Stimulated activated CD8-positive, alpha-beta memory T cell treated with anti-CD3 and anti-CD28 coated beads, Interleukin-7, amount 100 ng/mL, for 1 hour (primary cell): ENCODE data around the gene ESPN.
A peak's percentile ranks its signal among the peaks of the same experiment; 100 is the strongest.

Experiments used
- DNase-seq, 2 donors: peaks; one replicate each; pipeline ENCODE4 v3.0.0-alpha.2; 2020; ENCODE audit warnings: low read depth in 2 of 2

The ESPN gene

GRCh38 chr1:6409733-6410132, 14.8 kb upstream of the ESPN start:
- DNase-seq, result no peak

- DNase-seq, result no peak
These were observed 14.2 kb upstream of the ESPN start for GRCh38 chr1:6410248-6410893.

DNA sequence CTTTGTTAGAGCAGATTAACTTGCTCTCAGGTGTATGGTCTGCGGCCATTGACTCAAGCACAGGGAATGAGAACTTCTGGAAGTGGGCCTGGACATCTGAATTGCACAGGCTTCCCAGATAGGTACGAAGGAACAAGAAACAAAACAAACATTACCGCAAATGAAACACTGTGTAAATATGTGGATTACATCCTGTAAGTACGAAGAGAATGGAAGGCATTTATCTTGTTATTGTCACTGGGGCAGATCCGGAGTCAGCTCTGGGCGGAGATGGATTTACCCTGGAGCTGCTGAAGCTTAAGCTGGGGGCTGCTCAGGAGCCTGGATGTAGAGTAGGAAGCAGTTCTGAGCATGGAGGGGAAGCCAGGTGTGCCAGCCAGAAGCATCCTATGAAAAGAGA, 11.7 kb upstream of the ESPN start:
- DNase-seq, result no peak

DNA sequence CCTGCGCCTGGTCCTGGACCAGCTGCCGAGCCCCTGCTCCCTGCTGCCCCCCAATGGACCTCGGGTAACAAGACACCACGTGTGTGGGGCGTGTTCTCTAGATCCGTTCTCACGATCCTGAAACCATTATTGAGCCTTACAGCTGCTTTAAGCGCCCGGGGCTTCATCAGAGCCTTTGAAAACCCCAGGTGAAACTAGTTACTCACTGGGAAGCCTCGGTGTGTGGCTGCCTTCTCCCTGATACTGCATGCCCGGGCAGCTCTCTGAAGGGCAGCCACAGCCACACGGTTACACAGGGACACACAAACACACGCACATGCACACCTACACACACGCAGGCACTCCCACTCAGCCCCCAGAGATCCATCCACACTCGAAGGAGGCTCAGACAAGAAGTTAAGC, 10.1 kb upstream of the ESPN start:
- no peak for DNase-seq

GRCh38 chr1:6414881-6415626, 9.5 kb upstream of the ESPN start:
- no peak for DNase-seq

DNA sequence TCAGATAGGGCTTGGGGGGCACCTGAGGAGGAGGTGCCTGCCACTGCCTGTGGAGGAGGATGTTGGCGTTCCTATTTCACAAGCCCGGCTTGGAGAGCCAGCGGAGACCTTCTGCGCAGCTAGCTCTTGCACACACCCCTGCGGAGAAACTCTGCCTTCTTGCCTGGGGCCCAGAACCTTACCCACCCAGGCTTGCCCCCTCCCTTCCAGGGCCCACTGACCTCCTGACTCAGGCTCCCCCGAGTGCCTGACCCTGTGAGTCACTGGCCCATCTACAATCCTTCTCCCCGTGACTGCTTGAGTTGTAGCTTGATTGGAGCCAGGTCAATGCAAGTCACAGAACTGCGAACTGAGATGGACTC, 8.3 kb upstream of the ESPN start:
- DNase-seq, result no peak

- DNase-seq, result no peak
These were observed 7.7 kb upstream of the ESPN start for GRCh38 chr1:6416906-6417305.

- no peak for DNase-seq
These were observed 6.5 kb upstream of the ESPN start for GRCh38 chr1:6417961-6418667.

DNA sequence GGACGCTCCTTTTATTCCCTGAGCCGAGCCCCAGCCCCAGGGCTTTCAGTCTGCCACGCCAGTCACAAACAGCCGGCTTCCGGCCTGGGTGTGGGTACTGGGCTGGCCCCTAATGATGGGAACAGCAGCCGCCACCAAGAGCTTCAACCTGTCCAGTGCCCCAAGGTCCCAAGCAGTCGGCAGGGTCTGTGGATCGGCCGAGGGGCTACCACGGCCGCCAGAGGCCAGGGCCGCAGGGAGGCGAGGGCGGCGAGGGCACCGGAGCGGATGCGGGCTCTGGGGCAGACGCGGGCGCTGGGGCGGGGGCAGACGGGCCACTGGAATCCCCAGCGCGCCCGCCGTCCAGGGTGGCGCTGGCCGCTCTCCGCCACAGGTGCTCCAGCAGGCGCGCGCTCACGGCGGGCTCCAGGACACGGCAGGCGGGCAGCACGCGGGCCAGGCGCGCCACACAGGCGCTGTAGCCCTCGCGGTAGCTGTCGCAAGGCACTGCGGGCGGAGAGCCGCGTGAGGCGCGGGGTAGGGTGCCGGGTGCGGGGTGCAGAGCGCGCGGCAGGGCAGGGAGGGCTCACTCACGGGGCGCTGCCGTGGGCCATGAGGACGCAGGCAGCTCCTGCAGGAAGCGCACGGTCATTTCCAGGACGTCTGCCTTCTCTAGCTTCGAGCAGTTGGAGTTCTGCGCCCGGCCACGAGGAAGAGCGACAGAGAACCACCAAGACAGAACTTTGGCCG, 5.7 kb upstream of the ESPN start:
- DNase-seq, result no peak

- no peak for DNase-seq
These were observed 5.2 kb upstream of the ESPN start for GRCh38 chr1:6419397-6419803.

DNA sequence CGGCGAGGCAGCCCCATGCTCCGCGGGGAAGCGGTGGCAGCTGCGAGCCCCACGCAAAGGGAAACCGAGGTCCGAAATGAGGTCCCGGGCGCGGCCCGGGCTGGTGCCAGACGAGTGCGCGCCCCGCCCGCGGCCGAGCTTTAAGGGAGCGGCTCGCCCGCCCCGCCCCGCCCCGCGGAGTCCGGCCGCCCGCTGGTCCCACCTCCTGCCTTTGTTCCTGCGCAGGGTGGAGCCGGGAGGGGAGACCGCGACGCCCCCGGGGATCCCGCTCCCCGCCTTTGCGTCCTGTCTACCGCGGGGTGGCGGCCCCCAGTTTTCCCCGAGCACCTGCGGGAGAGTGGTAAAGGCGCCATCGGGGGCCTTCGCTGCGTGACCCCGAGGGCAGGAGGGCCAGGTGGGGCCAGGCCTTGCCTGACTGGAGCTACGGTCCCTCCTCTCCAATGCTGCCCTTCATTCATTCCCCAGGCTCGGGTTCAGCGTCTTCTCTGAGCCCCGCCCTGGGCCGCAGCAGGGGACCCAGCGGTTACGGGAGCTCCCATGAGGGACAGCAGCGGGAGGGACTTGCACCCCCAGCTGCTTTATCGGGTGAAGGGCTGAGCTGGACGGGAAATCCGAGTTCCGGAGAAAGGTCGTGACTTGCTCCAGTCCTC, 4.6 kb upstream of the ESPN start, which contains the start of gene HES2:
HES2 (minus strand) TSS at position 116 of the 650 bp plus-strand sequence; CDS start at position 17, 99 bp downstream.
- no peak for DNase-seq

GRCh38 chr1:6420454-6421042, 4.0 kb upstream of the ESPN start:
- DNase-seq, result no peak

DNA sequence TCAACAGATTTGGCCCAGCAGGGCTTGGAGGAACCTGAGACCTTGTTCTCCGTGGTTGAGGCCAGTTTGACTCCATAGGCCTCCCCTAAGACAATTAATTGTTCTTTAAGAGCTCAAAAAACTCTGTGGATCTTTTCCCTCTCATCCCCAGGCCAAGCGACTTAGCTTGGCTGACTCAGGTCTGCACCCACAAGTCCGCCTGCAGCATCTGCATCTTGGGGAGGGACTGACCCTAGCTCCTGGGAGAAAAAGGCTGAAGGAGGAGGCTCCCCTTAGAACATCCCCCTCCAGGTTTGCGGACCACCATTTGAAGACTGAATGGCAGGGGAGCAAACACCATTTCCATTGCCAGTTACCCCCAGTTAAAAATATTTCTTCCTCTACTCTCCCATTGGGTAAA, 3.3 kb upstream of the ESPN start:
- DNase-seq, result no peak

- peak; percentile 34 to 60 for DNase-seq
These were observed 1.1 kb upstream of the ESPN start for GRCh38 chr1:6423321-6423999.

GRCh38 chr1:6424000-6424565, 493 bp upstream of the ESPN start:
- DNase-seq, result no peak

- DNase-seq, result no peak
These were observed 1.1 kb downstream of the ESPN start for GRCh38 chr1:6425658-6426057.

- DNase-seq, result no peak
These were observed 1.8 kb downstream of the ESPN start for GRCh38 chr1:6426277-6426971.

DNA sequence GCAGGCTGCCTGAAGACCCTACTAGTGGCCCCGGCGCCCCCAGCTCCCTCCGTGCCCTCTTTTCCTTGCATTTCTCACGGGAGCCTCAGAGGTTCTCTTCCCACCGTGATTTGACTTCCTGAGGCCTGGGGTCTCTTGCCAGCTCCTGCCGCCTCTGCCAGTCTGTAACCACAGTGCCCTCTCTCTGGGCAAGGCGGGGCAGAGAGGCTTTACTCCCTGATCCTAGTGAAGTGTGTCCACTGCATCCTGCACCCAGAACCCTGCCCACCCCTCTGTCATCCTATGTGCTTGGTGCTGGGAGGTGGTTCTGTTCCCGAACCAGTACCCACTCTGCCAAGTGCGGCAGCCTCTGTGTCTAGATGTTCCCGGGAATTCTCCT, 2.4 kb downstream of the ESPN start:
- DNase-seq, result no peak

DNA sequence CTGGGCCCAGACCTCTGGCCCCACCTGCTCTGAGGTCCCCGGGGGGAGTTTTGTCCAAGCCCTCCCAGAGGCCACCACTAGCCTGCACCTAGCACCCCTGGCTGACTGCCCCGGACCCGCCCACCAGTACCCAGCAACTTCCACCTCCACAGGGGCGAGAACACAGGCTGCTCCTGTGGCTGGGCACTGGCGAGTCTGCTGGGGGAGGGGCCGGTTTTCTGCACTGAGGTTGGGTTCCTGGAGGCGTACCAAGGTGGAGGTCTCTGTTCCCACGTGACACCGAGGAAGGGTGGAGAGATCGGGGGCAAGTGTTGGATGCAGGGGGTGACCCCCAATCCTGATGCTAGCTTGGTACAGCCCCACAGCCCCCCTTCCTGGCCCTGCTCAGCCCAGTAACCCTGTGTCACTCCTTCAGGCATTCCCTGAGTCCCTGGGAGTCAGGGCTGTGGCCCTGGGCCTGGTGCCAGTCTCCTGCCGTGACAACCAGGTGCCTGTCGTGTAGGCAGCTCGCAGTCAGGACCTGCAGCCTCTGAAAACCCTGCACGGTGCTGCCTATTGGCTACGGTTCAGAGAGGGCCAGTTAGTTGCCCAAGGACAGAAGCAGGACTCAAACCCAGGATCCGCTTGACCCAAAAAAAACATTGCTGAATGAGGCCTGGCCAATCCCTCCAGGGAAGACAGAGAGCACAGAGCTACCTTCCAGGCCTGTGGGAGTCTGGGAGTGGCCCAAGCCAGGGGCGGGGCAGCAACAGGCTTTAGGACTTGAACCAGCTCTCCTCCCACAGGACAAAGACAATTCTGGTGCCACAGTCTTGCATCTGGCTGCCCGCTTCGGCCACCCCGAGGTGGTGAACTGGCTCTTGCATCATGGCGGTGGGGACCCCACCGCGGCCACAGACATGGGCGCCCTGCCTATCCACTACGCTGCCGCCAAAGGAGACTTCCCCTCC, 3.1 kb downstream of the ESPN start:
- no peak for DNase-seq
